ENCODE measurements around the gene BUD13. TPM values are rescaled to one million over a fixed set of nuclear protein-coding genes. Genes with fewer than 3 reads are reported as not detected.

Gene BUD13
- total RNA-seq, 1 donor from 2014 or later: 27.7 TPM

- TF ChIP-seq CTCF (conservative IDR thresholded peaks at IDR 0.05; ENCODE audit: low read depth, low read length): no peak
- no peak overlapping the region for H3K4me3 ChIP-seq (ENCODE audit: low read depth, low read length)
- DNase-seq (ENCODE audit: low read depth): no peak
Measured at GRCh38 chr11:116701297-116701801, 71.4 kb downstream of the BUD13 start.

GRCh38 chr11:116700586-116701220 lies 72.1 kb downstream of the BUD13 start:
- H3K4me3 ChIP-seq (ENCODE audit: low read depth, low read length): no peak overlapping the region
- no peak for DNase-seq (ENCODE audit: low read depth)
- TF ChIP-seq CTCF (conservative IDR thresholded peaks at IDR 0.05; ENCODE audit: low read depth, low read length): no peak

Other genes starting within 250 kb of the BUD13 start
- gene ZPR1, start 15.0 kb upstream of the BUD13 start, total RNA-seq: 39.4 and 64.4 TPM in 2 replicates
- gene APOA5, start 18.9 kb upstream of the BUD13 start, total RNA-seq: not detected in 2 replicates
- gene APOA4, start 50.3 kb upstream of the BUD13 start, total RNA-seq: not detected in 2 replicates
- not detected in 2 replicates for gene APOC3, start 56.9 kb upstream of the BUD13 start, total RNA-seq
- not detected in 2 replicates for gene APOA1, start 64.6 kb upstream of the BUD13 start, total RNA-seq